LHCN-M2 (cell line): ENCODE measurements around the gene LEP. TPM values are rescaled to one million over a fixed set of nuclear protein-coding genes. Genes with fewer than 3 reads are reported as not detected.
A peak's percentile ranks its signal among the peaks of the same experiment; 100 is the strongest.
"Not testable (repeated sequence)": the region's sequence is repeated elsewhere in the genome, so short reads cannot be mapped to it uniquely, and the experiment has no call there.

Experiments used
- DNase-seq: peaks from one replicate; pipeline ENCODE4 v3.0.0-alpha.2; 2012; ENCODE audit warnings: low read depth
- total RNA-seq: library from RNA; depleted of rRNA; stranded (reverse); fragments of >200 nt; gene quantifications from 2 replicates; pipeline ENCODE4 v1.2.3, GENCODE V29; 2014

The LEP gene
- total RNA-seq, 1 experiment from 2014 or later, result not detected

GRCh38 chr7:128271471-128271941 lies 30.4 kb downstream of the LEP start:
- no peak for DNase-seq

GRCh38 chr7:128271942-128272481 lies 30.9 kb downstream of the LEP start:
- no peak for DNase-seq

GRCh38 chr7:128274246-128274883 lies 33.3 kb downstream of the LEP start:
- no peak for DNase-seq

DNA sequence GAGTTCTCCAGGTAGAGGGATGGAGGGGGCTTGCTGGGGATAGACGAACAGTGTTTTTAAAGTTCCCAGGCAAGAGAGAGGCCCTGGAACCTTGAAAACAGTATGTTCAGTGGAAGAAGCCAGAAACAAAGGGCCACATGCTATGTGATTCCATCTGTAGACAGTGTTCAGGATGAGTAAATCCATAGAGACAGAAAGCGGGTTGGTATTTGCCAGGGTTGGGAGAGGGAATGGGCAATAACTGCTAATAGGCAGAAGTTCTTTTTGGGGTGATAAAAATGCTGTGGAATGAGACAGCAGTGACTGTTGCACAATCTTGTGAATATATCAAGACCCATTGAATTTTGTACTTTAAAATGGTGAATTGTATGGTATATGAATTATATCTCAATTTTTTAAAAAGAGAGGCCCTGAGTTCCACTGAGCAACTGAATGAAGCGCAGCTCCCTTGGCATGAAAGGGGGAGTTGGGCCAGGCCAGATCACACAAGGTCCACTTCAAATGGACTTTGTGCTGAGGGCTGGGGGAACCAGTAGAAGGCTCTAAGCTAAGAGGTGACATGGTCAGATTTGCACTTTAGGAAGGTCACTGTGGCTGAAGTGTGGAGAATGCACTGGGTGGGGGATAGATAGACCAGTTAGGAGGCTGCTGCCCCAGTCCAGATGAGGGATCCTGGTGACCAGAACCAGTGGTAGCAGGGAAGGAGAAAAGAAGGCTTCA lies 34.0 kb downstream of the LEP start:
- no peak for DNase-seq

DNA sequence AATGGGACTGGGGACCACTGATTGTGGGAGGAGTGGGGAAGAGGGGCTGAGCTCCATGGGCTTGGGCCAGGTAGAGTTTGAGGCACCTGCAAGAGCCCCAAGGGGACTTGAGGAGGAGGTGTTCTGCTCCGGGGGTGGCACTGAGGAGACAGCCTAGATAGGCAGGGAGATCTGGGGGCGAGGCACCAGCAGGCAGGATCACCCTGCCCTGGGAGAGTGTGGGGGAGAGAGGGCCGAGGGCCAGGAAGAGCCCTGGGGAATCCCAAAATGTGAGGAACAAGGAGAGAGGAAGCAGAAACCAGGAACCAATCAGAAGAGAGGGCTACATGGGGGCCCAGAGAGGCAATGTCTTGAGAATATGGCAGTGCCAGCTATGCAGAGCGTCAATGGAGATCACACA lies 34.6 kb downstream of the LEP start:
- no peak for DNase-seq

DNA sequence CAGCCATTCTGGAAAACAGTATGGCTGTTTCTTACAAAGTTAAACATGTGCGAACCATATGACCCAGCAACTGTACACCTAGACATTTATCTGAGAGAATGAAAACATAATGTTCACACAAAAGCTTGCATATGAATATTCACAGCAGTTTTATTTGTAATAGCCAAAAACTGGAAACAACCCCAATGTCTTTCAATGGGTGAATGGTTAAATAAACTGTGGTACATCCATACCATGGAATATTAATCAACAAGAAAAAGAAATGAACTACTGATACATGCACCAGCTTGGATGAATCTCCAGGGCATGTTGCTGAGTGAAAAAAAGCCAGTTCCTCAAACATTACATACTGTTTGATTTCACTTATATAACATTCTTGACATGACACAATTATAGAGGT lies 37.3 kb downstream of the LEP start:
- DNase-seq, result no peak

- no peak for DNase-seq
Measured at GRCh38 chr7:128279124-128279713, 38.1 kb downstream of the LEP start.

DNA sequence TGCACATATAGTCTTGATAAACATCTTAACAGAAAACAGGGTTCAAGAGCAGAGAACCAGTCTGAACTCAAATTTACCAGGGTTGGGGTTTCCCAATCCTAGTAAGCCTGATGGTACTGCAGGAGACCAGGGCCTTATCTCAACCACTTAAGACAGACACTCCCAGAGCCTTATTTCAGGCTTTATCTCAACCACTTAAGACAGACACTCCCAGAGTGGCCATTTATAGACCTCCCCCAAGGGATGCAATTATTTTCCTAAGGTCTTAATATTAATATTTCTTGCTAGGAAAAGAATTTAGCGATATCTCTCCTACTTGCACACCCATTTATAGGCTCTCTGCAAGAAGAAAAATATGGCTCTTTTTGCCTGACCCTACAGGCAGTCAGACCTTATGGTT lies 39.4 kb downstream of the LEP start:
- not testable (repeated sequence) for DNase-seq

DNA sequence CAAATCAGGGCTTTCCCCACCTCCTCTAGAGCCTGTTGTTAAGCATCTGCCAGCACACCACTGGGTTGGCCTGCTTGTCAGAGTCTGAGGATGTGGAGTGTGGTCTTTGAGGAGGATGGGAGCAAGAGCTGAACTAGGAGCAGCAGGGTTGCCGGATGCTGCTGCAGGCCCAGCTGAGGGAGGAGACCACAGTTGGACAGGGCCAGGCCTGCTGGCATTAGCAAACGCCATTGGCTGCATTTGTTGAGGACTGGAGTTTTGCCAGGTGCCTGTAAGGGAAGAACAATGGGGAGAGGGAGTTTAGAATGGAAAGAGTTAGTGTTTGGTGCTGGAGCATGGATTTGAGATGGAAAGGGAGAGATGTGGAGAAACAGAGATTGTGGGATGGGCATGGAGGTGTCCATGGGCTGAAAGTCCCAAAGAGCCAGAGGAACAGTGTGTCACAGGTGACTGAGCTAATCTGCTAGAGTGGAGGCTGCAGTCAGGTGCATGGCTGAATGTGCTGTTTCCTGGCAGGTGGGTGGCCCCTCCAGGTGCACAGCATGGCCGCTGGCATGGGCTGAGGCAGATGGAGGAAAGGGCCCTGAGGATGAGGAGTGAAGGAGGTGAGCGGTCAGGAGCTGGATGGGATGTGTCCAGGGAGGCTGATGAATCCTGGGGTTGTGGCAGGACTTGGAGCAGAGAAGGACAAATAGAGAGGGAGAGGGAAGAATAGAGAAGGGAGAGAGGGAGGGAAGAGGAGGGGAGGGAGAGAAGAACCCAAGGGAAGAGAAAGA lies 40.7 kb downstream of the LEP start:
- no peak for DNase-seq

DNA sequence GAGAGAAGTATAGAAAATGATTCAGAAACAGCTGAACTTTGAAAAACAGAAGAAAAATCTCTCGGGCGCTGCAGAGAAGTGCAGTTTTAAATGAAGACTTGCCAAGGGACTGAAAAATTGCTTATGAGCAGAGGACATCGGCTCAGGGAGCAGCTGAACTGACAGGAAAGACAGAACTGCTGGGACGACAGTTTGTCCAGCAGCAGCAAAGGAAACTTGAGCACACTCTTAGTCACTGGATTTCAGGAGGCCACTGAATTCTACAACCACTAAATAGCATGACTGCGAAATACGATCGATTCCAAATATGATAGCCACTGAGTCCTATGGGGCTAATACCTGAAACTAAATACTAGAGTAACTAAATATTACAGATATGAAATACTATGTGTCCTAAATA lies 43.0 kb downstream of the LEP start:
- peak; percentile 60 for DNase-seq

DNA sequence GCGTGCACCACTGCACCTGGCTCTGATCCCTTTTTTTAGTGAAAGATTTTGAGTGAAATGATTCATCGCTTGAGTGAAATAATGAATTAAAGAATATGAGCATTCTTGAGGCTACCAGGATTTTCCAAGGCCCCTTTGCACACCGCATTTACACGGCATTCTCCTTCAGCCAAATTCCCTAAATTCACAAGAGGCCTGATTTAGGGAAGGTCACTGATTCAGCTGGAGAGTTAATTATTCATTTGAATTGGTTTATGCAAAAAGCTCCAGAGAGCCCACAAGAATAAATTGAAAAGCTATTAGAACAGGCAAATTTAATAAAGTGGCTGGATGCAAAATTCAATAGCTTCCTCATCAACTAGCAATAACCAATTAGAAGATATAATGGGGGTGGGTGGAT lies 46.5 kb downstream of the LEP start:
- no peak for DNase-seq

DNA sequence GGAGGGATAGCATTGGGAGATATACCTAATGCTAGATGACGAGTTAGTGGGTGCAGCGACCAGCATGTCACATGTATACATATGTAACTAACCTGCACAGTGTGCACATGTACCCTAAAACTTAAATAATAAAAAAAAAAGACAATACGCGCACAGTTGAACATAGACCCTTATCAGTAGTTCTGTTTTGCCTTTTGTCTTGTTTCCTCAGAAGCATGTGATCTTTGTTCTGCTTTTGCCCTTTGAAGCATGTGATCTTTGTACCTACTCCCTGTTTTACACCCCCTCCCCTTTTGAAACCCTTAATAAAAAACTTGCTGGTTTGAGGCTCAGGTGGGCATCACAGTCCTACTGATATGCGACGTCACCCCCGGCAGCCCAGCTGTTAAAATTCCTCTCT lies 56.9 kb downstream of the LEP start:
- DNase-seq, result not testable (repeated sequence)

GRCh38 chr7:128299109-128299607 lies 58.1 kb downstream of the LEP start:
- no peak for DNase-seq

- DNase-seq, result no peak
Measured at GRCh38 chr7:128302139-128302538, 61.1 kb downstream of the LEP start.

- no peak for DNase-seq
Measured at GRCh38 chr7:128303133-128303532, 62.1 kb downstream of the LEP start.

GRCh38 chr7:128303643-128304042 lies 62.6 kb downstream of the LEP start:
- DNase-seq, result no peak

GRCh38 chr7:128304212-128304611 lies 63.1 kb downstream of the LEP start:
- peak; percentile 90 for DNase-seq

DNA sequence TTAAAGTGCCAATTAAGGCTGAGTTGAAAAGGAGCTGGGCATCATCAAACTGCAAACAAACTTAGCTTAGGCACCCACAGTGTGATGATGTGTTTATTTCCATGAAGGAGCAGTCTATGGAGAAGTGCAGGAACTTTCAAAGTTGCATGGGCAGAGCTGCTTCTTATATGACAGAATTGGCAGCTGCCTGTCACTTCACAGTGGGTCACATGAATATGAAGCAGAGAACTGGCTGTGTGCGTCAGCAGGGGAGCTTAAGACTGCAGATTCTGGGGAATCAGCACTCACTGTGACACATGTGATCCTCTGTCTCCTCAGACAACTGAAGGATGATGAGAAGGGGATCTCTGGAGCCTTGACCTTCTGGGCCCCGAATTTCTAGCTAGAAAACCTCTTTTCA lies 66.0 kb downstream of the LEP start:
- DNase-seq, result no peak
